K562 (cell line): Measurements from ENCODE around the gene ARL6IP4. TPM values are rescaled to one million over a fixed set of nuclear protein-coding genes. Genes with fewer than 3 reads are reported as not detected.

Experiments
- ATAC-seq: fragments of 200-7000 bp; cut with Tn5 transposase; 3 replicates; pipeline ENCODE4 v1.9.1; 2020; ENCODE audit warnings: moderate library complexity
- BruUV-seq: library from RNA; stranded (reverse); fragments of 400-500 nt; replicated peaks from 2 replicates; lab custom pipeline; 2021; lab: Mats Ljungman, UMichigan
- CTCF ChIA-PET: fragments of 300-600 bp; formaldehyde crosslinking; extraction: SDS; loops from one replicate; lab custom pipeline; 2021; ENCODE audit warnings: low intra/inter-chr PET ratio; lab: Yijun Ruan, JAX
- POLR2A ChIA-PET: fragments of 300-600, 350-650 bp; sonication (Branson Sonifier 250); formaldehyde crosslinking; extraction: SDS; loops from one replicate; lab custom pipeline; 2021; ENCODE audit warnings: antibody characterized with exemption, inconsistent platforms; lab: Yijun Ruan, JAX
- DNase-seq, 4 experiments: peaks; one replicate each; pipeline versions ENCODE4 v3.0.0 to v3.0.0-alpha.2; 2011 to 2018; ENCODE audit warnings: low spot score in 3 of 4, mixed read lengths in 3 of 4; ENCODE audit errors: extremely low read depth in 1 of 4
- FAIRE-seq: peaks from 2 replicates; lab custom pipeline; 2011; peaks lifted over from hg19 to GRCh38; lab: Jason Lieb, UNC
- H2AFZ ChIP-seq: 2 replicates; pipeline ENCODE4 v1.6.0; 2011; ENCODE audit warnings: low read depth, low read length, control low read depth, inconsistent platforms
- H3K27ac ChIP-seq: fragments of 200-600 bp; 3 replicates; pipeline ENCODE4 v1.8.0; 2011; ENCODE audit warnings: low read depth, mild to moderate bottlenecking, control low read depth, inconsistent platforms, low read length, moderate library complexity, mixed read lengths; ENCODE audit errors: extremely low read depth
- H3K27me3 ChIP-seq, 2 experiments: fragments of 300-600 bp in 1 of 2; 2 replicates in 1 of 2; 3 replicates in 1 of 2; pipeline versions ENCODE4 v1.6.0 to v1.8.0; 2011; ENCODE audit warnings: inconsistent platforms in 2 of 2, low read length in 2 of 2, mild to moderate bottlenecking in 1 of 2, mixed read lengths in 1 of 2, moderate library complexity in 1 of 2; ENCODE audit not compliant: control insufficient read depth in 2 of 2, insufficient read depth in 2 of 2
- H3K36me3 ChIP-seq: fragments of 300-600 bp; 3 replicates; pipeline ENCODE4 v1.8.0; 2011; ENCODE audit warnings: mild to moderate bottlenecking, low read length, inconsistent platforms; ENCODE audit not compliant: control insufficient read depth, insufficient read depth
- H3K4me1 ChIP-seq, 2 experiments: fragments of 200-600 bp in 1 of 2; replicated peaks in 1 of 2; 2 replicates in 1 of 2; 3 replicates in 1 of 2; pipeline versions ENCODE4 v1.5.1 to v1.8.0; 2011; ENCODE audit warnings: inconsistent platforms in 2 of 2, low read length in 2 of 2, mild to moderate bottlenecking in 1 of 2, mixed read lengths in 1 of 2, moderate library complexity in 1 of 2; ENCODE audit not compliant: control insufficient read depth in 2 of 2, insufficient read depth in 2 of 2
- H3K4me2 ChIP-seq: 2 replicates; pipeline ENCODE4 v1.6.1; 2011; ENCODE audit warnings: low read length, control low read depth, inconsistent platforms, mixed read lengths; ENCODE audit not compliant: insufficient read depth
- H3K4me3 ChIP-seq: fragments of 200-600 bp; sonication (generic), shearing (Covaris generic); 2 replicates; pipeline ENCODE4 v1.5.1; 2016; ENCODE audit warnings: control low read depth, inconsistent platforms
- H3K79me2 ChIP-seq: fragments of 200-600 bp; 3 replicates; pipeline ENCODE4 v1.8.0; 2011; ENCODE audit warnings: low read length, inconsistent platforms; ENCODE audit not compliant: control insufficient read depth, insufficient read depth
- H3K9ac ChIP-seq, 2 experiments: 2 replicates each; pipeline versions ENCODE4 v1.6.0 to v1.6.1; 2011; ENCODE audit warnings: low read depth in 2 of 2, low read length in 2 of 2, control low read depth in 1 of 2, inconsistent platforms in 1 of 2, mild to moderate bottlenecking in 1 of 2, mixed read lengths in 1 of 2; ENCODE audit not compliant: insufficient read depth in 1 of 2
- H3K9me1 ChIP-seq: one replicate; pipeline ENCODE4 v1.6.0; 2011; ENCODE audit warnings: inconsistent platforms, mild to moderate bottlenecking, low read length, moderate library complexity; ENCODE audit not compliant: control insufficient read depth, insufficient read depth
- H3K9me3 ChIP-seq: replicated peaks from 2 replicates; pipeline ENCODE4 v1.5.1; 2011; ENCODE audit warnings: low read depth, low read length, inconsistent platforms; ENCODE audit not compliant: control insufficient read depth, insufficient read depth
- H4K20me1 ChIP-seq: replicated peaks from 2 replicates; pipeline ENCODE4 v1.6.1; 2011; ENCODE audit warnings: low read length, inconsistent platforms, mixed read lengths; ENCODE audit not compliant: control insufficient read depth, insufficient read depth
- CHCHD3 ChIP-seq: fragments of 250-450 bp; sonication (Bioruptor Pico); IDR thresholded peaks from 2 replicates; pipeline ENCODE4 v2.1.2; 2022; ENCODE audit warnings: mild to moderate bottlenecking
- CREBBP ChIP-seq: IDR thresholded peaks from one replicate; pipeline ENCODE4 v1.6.1; 2012; ENCODE audit warnings: low read depth, mild to moderate bottlenecking, control low read depth, inconsistent platforms, low read length
- ELF4 ChIP-seq: fragments of 450-650 bp; formaldehyde crosslinking; IDR thresholded peaks from 2 replicates; pipeline ENCODE4 v1.4.0; 2022; ENCODE audit warnings: missing genetic modification characterization
- GTF2B ChIP-seq: IDR thresholded peaks from 2 replicates; pipeline ENCODE4 v1.6.1; 2011; ENCODE audit not compliant: insufficient read length; ENCODE audit errors: extremely low read depth
- HIVEP1 ChIP-seq: fragments of 250-450 bp; sonication (Bioruptor Pico); IDR thresholded peaks from 2 replicates; pipeline ENCODE4 v1.4.0; 2020; ENCODE audit warnings: mild to moderate bottlenecking
- KAT7 ChIP-seq: sonication (generic); formaldehyde crosslinking; IDR thresholded peaks from 2 replicates; pipeline ENCODE4 v1.8.0; 2022; ENCODE audit warnings: missing genetic modification reagents, mild to moderate bottlenecking, borderline replicate concordance
- KDM5B ChIP-seq: fragments of 200-600 bp; sonication (generic); IDR thresholded peaks from 2 replicates; pipeline ENCODE4 v1.6.1; 2012; ENCODE audit warnings: low read depth, mild to moderate bottlenecking, moderate library complexity, low read length, control low read depth, inconsistent platforms; ENCODE audit not compliant: insufficient replicate concordance
- NR2C2 ChIP-seq, 2 experiments: fragments of 200-800 bp in 1 of 2; sonication (Bioruptor generic) in 1 of 2; sonication (generic) in 1 of 2; formaldehyde crosslinking in 1 of 2; IDR thresholded peaks; 2 replicates each; pipeline versions ENCODE4 v1.6.1 to v1.8.0; 2016 to 2022; ENCODE audit warnings: mild to moderate bottlenecking in 1 of 2, missing compliant biosample characterization in 1 of 2, missing genetic modification characterization in 1 of 2, missing genetic modification reagents in 1 of 2
- POLR2A ChIP-seq: fragments of 450-650 bp; conservative IDR thresholded peaks from 2 replicates; pipeline ENCODE4 v1.6.1; 2016
- POLR2AphosphoS5 ChIP-seq: IDR thresholded peaks from 2 replicates; pipeline ENCODE4 v1.6.1; 2011; ENCODE audit warnings: mild to moderate bottlenecking, low read depth, low read length, moderate library complexity; ENCODE audit not compliant: control insufficient read depth, insufficient read depth
- RBFOX2 ChIP-seq: fragments of 200-400 bp; formaldehyde crosslinking; IDR thresholded peaks from 2 replicates; pipeline ENCODE4 v1.6.1; 2017; ENCODE audit warnings: low read depth, mild to moderate bottlenecking, low read length, moderate library complexity
- RBM22 ChIP-seq: fragments of 200-400 bp; formaldehyde crosslinking; IDR thresholded peaks from 2 replicates; pipeline ENCODE4 v1.6.1; 2018; ENCODE audit warnings: low read length, low read depth; ENCODE audit not compliant: poor library complexity, severe bottlenecking
- RHOXF2B ChIP-seq: fragments of 250-450 bp; sonication (Bioruptor Pico); conservative IDR thresholded peaks from 2 replicates; pipeline ENCODE4 v1.5.1; 2021
- SMC3 ChIP-seq: conservative IDR thresholded peaks from 2 replicates; pipeline ENCODE4 v1.6.1; 2011; ENCODE audit warnings: low read depth, low read length, improper control_type of control experiment; ENCODE audit not compliant: insufficient read depth
- SP1 ChIP-seq: sonication (generic); formaldehyde crosslinking; IDR thresholded peaks from 2 replicates; pipeline ENCODE4 v1.8.1; 2022; ENCODE audit warnings: mild to moderate bottlenecking, missing genetic modification reagents
- TAF1 ChIP-seq: IDR thresholded peaks from 2 replicates; pipeline ENCODE4 v1.6.1; 2011; ENCODE audit warnings: mild to moderate bottlenecking, low read length, moderate library complexity; ENCODE audit not compliant: insufficient read depth, control insufficient read depth, severe bottlenecking; ENCODE audit errors: extremely low read depth
- TAF15 ChIP-seq: fragments of 200-400 bp; formaldehyde crosslinking; IDR thresholded peaks from 2 replicates; pipeline ENCODE4 v1.6.1; 2017; ENCODE audit warnings: mild to moderate bottlenecking, low read depth, low read length, moderate library complexity
- TCF7 ChIP-seq: sonication (generic); IDR thresholded peaks from 2 replicates; pipeline ENCODE4 v1.6.1; 2016; ENCODE audit warnings: antibody characterized with exemption, borderline replicate concordance
- THRB ChIP-seq: fragments of 450-650 bp; formaldehyde crosslinking; conservative IDR thresholded peaks from 2 replicates; pipeline ENCODE4 v1.4.0; 2022; ENCODE audit warnings: mild to moderate bottlenecking, missing genetic modification characterization
- ZBTB12 ChIP-seq: fragments of 250-450 bp; sonication (Bioruptor Pico); IDR thresholded peaks from 2 replicates; pipeline ENCODE4 v1.4.0; 2020
- ZNF354B ChIP-seq: fragments of 250-450 bp; sonication (Bioruptor Pico); IDR thresholded peaks from 2 replicates; pipeline ENCODE4 v1.4.0; 2020
- WGBS: fragments of 100-300 bp; shearing (Covaris generic); methylation state at CpG from one replicate; pipeline ENCODE4 v1.1.6; 2016; ENCODE audit warnings: low coverage, mixed read lengths; ENCODE audit not compliant: insufficient coverage; ENCODE audit errors: missing lambda C conversion rate; 5-methylcytosine and 5-hydroxymethylcytosine counted together
- in situ Hi-C: fragments of 300-500 bp; cut with MboI; formaldehyde crosslinking; loops from 4 replicates; pipeline ENCODE4 v1.15.0; 2018; ENCODE audit warnings: inconsistent platforms, mixed read lengths
- intact Hi-C: fragments of 100-400 bp; cut with micrococcal nuclease; formaldehyde crosslinking; loops from 2 replicates; pipeline ENCODE4 v1.14.2; 2022
- polyA plus RNA-seq, 8 experiments: library from polyadenylated mRNA; depleted of rRNA in 4 of 8; stranded (reverse) in 5 of 8; unstranded in 3 of 8; fragments of >200 nt; fragmentation: Nextera tagmentation in 2 of 8; fragmentation: Illumina TruSeq in 1 of 8; extraction: Ambion mirVana in 2 of 8; extraction: Trizol in 1 of 8; gene quantifications; 2 replicates each; pipeline versions ENCODE4 v1.2.1 to v1.2.3, GENCODE V29; 2011 to 2014; ENCODE audit warnings: inconsistent platforms in 1 of 8, missing spikeins in 1 of 8
- total RNA-seq, 7 experiments: library from RNA; depleted of rRNA in 6 of 7; stranded (reverse); fragments of >200 nt in 6 of 7; fragmentation: Illumina TruSeq in 2 of 7; extraction: Trizol in 2 of 7; gene quantifications; 2 replicates each; pipeline versions ENCODE4 v1.2.1 to v1.2.3, GENCODE V29; 2011 to 2021; ENCODE audit warnings: low replicate concordance in 1 of 7

Gene ARL6IP4
- total and polyA plus RNA-seq, 9 of the 15 experiments (the other 6 are each of a cell fraction or from before 2014, with no cell fraction given), result 2.4 to 255 (median 151) TPM

- Histone ChIP-seq H3K27me3 (no peaks in the 10 kb centered on the region), H3K9me3 (no peaks in the 10 kb centered on the region), H3K36me3 (peaks cover 51% of the 10 kb centered on the region), H3K27ac (no peak overlapping the region), H4K20me1 (peaks cover 5% of the 10 kb centered on the region; the same call in 1 of the 2 replicates), H3K4me3 (no peak overlapping the region; the same call in 1 of the 2 replicates), H2AFZ (no peak overlapping the region), H3K4me1 (peaks cover 33 to 98% of the 10 kb centered on the region in 2 experiments), H3K9me1 (no peaks in the 10 kb centered on the region), H3K79me2 (peaks cover 35% of the 10 kb centered on the region), H3K9ac (peak overlapping the region in 1 of 2 experiments; percentile 99; a peak in 2 of 4 replicates), H3K4me2 (no peak overlapping the region)
- 90% methylated on average over 11 of the region's 11 CpGs for whole genome bisulfite sequencing
- ChIA-PET CTCF (no interaction called here), POLR2A (interaction anchor here (0.6 to 4.0 kb wide), 8 partner anchors 7 to 256 kb away, joined by 3 to 22 read pairs (median 4); partner anchors contain the start of gene OGFOD2)
- BruUV-seq, result TSS peak; percentile 69
- FAIRE-seq (no peak), ATAC-seq (no peak), DNase-seq (no peak)
- intact Hi-C loops, result loop anchor here (5.0 to 10.0 kb wide), 2 partner anchors 50 to 162 kb away; no protein-coding TSS in a partner anchor
- in situ Hi-C loops, result no loop called here
- no peak for TF ChIP-seq SMC3
- TF ChIP-seq ZNF354B (CRISPR knock-in tag), result no peak
- TF ChIP-seq RBFOX2, result peak; percentile 13; the same call in 1 of the 2 replicates
- no peak for TF ChIP-seq ZBTB12 (CRISPR knock-in tag)
- TF ChIP-seq CREBBP, result no peak
- TF ChIP-seq POLR2A, result 0 out of 2 replicates have a peak, but pooled peaks have one; percentile 11
- no peak for TF ChIP-seq RHOXF2B (CRISPR knock-in tag)
- no peak for TF ChIP-seq TAF15
- no peak for TF ChIP-seq SP1
- no peak for TF ChIP-seq CHCHD3 (CRISPR knock-in tag)
- TF ChIP-seq THRB, result no peak
- no peak for TF ChIP-seq TCF7
- TF ChIP-seq POLR2AphosphoS5, result peak; percentile 10; the same call in 1 of the 2 replicates
- TF ChIP-seq ELF4 (CRISPR knock-in tag), result no peak
- no peak for TF ChIP-seq TAF1
- TF ChIP-seq NR2C2 (CRISPR knock-in tag; IDR thresholded peaks at IDR 0.05), result no peak
- no peak for TF ChIP-seq NR2C2 (tag; IDR thresholded peaks at IDR 0.05)
- TF ChIP-seq GTF2B, result no peak
- TF ChIP-seq HIVEP1 (CRISPR knock-in tag), result no peak
- peak; percentile 58 for TF ChIP-seq RBM22
- TF ChIP-seq KDM5B, result peak; percentile 26
- no peak for TF ChIP-seq KAT7 (CRISPR knock-in tag)
Measured at GRCh38 chr12:122982477-122982815, 2.0 kb downstream of the ARL6IP4 start.
